GM21515 (cell line): ENCODE results near the gene EOLA1.
"Not testable (repeated sequence)": the region's sequence is repeated elsewhere in the genome, so short reads cannot be mapped to it uniquely, and the experiment has no call there.

Experiments used
- ATAC-seq: cut with Tn5 transposase; IDR thresholded peaks from one replicate; pipeline ENCODE4 v1.9.1; 2021; ENCODE audit not compliant: unreplicated experiment

Gene EOLA1

DNA sequence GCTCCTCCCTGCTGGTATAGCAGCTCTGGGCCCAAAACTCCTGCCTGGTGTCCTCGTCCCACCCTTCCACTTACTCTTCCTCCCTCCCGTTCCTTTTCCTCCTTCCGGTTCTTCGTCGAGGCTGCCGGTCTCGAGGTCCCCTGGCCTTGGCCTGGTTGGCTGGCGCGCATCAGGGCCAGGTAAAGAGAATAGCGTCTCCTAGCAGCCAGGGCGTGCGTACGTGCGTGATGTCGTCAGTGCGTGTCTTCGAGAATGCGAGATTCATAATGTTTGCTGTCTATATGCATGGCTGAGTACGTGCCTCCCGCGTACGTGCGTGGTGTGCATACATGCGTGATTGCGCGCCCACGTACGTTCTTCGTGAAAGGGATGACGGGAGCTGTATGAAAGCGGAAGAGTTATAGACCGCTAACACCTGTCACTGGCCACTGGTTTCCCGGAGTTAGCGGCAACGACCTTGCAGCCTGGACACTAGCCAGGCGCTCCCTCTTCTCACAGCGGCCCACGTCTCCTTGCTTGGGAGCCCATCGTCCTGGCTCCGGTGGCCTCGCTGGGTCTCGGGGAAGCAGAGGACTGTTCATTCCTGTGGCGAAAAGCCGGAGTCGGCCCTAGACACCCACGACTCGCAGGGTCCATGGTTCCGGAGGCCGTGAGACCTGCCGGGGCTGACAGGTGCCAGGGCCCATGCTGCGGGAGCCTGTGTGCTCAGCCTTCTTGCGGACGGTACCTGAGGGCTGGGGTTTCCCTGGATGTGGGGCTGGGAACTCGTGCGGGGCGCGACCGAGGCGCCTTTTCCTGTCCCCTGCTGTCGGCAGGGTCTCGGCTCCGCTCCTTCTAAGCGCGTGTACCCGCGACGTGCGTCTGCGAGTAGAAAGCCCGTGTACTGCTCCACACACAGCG is at the start of gene EOLA1:
Gene EOLA1, plus strand, starts transcription at position 392 of the 900 bp plus-strand sequence. CDS start 4,619 bp downstream, outside the sequence.
- peak; percentile 81 for ATAC-seq

DNA sequence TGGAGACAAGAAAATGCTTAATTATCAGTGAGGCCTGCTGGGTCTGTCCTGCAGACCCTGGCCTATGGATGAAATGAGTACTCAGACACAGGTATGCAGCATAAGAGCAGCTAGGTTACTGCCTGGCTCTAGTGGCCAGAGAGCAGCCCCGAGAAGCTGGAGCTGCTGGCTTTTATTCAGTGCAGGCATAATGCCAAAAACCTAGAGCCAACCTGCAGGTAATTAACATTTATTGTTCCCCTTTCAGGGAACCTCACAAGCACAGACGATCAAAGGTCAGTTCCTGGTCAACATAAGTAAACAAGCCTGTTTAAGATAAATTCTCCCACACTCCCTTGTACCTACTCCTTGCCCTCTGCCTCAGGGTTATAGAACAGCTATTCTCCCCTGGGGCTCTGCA is 49.0 kb upstream of the EOLA1 start:
- ATAC-seq: no peak

DNA sequence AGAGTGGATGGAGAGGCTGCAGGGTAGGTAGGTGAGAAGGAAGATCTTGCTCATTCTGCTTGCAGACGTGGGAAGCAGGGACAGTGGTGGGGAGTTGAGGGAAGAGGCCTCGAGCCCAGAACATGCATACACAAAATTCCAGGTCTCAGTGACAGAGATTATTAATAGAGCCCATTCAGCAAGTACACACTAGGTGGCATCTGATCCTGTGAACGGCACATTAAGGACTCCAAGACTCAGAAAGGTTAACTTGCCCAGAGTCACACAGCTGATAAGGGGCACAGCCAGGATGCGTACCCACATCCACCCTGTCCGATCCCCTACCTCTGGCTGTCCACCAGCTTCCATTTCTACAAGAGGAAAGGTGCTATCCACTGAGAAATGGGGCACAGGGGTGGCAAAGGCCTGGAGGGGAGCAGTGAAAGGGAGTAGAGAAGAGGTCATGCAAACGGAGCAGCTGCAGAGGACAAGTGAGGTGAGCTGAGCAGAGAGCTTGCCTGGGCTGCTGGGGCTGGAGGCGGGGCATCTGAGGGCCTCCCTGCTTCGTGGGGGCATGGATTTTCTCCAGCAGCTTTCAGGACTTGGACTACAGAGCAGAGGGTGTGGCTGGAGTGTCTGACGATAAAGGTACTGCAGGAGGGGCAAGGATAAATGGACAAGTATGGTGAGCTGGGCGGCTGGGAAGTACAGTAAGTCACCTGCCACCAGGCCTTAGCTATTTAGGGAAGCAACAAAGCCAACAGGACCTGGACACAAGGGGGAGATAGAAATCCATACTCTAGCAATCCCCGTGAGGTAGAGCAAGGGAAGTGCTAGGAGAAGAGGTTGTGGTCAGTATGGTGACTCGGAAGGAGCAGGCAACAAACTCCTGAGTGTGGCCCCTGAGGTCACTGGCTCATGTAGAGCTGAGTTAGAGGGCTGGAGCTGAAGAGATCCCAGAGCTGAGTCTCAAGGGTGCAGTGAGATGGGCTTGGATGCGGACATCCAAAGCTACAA is 46.9 kb upstream of the EOLA1 start:
- ATAC-seq: no peak

DNA sequence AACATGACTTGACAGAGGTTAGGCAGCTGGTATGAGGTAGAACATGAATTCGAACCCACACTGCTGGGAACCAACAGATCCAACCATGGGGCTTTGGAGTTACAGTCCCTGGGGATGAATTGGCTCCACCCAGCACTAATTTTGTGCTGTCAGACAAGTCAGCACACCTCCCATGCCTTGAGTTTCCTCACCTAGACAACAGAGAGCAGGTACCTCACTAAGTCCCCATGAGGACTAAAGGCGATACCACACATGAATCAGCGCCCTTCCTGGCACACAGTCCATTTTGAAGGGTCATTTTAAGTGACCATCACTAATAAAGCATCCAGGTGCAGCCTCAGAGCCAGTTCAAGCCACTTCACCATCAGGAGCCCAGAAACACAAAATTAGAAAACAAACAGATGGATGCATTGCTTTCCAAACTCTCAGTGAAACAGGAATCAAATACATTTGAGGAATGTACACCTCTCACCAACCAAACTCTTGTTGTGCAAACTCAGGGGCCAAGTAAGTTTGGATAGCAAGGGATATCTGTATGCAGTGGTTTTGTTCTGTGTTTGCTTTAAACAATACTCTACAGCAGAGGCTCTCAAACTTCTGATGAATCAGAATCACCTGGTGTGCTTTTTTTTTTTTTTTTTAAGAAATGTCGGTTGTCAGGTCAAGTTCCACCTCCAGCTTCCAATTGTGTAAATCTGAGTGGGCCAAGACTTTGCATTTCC is 45.8 kb upstream of the EOLA1 start:
- no peak for ATAC-seq

DNA sequence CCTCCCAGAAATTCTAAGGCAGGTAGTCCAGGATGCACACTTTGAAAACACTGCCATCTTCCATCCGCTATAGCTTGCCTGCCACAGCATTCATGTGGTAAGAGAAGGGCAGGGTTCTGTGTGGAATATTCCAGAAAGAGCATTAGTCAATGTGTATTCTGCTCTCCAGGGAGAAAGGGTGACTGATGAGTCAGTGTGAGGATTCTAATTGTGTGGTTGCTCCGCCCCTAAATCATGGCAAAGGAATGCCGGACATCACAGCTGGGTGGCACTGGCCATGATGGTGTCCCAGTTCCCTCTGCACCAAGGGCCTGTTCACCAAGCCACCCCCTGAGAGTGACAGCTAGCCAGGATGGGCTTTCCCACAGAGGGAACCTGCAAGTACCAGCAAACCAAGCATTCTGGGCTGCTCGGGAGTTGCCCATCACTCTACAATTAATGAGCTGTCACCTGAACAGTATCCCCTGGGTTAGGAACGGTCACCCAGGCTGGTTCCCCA is 45.2 kb upstream of the EOLA1 start:
- ATAC-seq: no peak

DNA sequence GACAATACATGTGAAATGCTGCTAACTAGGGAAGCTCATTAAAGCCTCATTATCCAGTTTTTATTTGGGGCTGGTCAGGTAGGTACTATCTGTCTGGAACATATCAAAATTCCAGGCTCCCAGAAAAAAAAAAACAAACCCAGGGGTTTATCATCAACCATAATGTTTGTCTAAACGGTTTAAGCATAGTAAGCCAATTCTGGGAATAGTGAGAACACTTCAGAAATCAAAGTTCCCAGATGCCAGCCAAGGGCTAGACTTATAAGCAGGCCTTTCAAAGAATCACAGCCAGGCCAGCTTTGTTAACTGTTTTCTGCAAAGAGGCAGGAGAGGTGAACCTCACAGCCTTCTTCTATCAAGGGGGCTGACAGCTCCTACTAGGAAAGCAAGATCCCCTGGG is 43.8 kb upstream of the EOLA1 start:
- ATAC-seq: no peak

DNA sequence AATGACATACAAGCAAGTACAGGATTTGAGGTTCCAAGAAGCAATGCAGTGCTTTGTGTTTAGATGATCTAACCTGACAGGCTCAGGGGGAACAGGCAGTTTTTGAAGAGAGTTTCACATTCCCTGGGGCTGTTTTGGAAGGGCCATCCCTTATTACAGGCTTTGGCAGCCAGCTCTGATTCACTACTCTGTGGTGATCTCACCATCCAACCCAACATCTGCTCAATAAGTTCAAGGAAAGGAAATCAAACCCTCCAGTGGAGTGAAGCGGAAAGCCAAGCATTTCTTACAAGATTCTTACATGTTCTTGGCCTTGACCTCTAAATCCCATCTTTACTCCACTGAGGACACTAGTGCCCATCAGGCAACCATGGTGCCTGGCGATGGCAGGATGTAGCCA is 43.2 kb upstream of the EOLA1 start:
- no peak for ATAC-seq

DNA sequence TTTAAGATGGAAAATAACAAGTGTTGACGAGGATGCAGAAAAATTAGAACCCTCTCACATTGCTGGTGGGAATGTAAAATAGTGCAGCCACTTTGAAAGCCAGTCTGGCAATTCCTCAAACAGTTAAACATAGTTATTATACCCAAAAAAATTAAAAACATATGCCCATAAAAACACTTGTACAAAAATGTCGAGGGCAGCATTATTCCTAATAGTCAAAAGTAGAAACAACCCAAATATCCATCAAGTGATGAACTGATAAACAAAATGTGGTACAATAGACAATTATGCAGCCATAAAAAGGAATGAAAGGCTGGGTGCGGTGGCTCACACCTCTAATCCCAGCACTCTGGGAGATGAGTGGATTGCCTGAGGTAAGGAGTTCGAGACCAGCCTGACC is 42.0 kb upstream of the EOLA1 start:
- no peak for ATAC-seq

DNA sequence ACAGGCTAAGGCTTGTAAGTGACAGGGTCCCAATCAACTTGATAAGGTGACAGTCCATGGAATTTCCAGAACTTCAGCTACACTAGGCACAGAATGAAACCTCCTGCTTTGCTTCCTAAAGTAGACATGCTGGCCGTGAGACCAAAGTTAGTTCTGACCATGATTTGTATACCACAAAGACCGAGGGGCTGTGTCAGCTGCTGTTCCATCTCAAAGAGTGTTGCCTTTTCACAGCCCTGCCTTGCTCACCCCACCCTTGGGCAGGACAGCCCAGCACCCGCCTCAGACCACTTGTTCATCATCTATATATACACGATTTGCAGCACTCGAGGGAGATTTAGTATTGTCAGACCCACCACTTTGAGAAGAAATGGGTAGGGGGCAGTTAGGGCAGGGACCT is 41.0 kb upstream of the EOLA1 start:
- ATAC-seq: no peak

DNA sequence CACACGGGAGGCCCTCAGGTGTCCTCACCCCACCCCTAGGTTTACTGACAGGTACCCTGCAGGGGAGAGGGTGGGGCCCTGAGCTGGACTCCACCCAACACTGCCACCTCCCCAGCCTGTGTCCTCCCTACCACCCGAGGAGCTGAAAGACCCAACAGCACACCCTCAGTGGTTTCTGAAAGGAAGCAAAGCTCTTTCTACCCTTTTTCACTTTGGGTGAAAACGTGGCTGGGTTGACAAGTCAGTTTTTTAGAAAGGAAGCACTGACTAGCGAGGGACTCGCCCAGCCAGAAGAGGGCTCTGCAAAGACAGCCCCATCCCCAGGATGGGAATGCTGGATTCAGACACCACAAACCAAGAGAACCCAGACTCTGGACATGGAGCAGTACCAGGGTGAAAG is 37.9 kb upstream of the EOLA1 start:
- not testable (repeated sequence) for ATAC-seq

DNA sequence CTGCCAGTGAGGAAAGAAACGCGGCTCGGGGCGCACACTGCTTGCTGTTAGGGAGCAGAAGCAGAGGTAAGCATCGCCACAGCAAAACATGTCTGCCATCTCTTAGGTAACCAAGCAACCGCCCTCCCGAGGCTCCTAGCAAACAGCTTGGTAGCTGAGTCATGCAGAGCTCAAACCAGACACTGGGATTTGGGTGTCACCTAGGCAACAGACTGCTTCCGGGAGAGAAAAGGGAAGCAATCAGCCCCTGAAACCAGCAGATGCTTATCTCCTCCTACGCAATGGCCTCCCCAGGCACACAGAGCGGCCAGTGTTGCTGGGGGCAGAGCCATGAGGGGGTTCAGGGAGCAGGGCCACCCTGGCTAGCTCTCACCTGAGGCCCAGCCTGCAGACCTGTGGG is 37.4 kb upstream of the EOLA1 start:
- ATAC-seq: peak; percentile 76

DNA sequence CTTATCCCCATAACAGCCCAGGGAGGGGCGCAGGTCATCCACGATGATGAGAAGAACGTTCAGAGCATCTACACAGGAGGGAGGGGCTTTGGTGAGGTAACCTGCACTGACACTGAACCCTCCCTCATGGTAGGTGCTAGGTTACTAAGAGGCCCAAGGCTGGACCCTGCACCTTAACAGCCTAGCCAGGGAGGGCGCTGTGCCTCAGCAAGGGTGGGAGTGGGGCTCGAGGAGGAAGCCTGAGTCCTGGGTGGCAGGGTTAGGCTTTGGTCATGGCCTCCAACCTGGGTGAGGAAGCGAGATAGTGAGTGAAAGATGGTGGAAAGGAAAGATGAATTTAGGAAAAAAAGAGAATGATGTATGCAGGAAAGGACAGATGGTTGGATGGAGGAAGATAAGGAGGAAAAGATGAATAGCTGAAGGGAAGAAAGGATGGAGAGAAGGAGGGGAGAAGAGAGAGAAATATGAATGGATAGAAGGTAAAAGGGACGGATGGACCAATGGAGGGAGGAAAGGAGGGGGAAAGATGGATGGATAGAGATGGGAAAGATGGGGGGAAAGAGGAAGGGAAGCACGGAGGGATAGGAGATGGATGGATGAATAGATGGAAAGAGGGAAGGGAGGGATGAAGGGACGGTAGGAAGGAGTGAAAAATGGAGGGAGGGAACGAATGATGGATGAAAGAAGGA is 36.4 kb upstream of the EOLA1 start:
- peak; percentile 48 for ATAC-seq

DNA sequence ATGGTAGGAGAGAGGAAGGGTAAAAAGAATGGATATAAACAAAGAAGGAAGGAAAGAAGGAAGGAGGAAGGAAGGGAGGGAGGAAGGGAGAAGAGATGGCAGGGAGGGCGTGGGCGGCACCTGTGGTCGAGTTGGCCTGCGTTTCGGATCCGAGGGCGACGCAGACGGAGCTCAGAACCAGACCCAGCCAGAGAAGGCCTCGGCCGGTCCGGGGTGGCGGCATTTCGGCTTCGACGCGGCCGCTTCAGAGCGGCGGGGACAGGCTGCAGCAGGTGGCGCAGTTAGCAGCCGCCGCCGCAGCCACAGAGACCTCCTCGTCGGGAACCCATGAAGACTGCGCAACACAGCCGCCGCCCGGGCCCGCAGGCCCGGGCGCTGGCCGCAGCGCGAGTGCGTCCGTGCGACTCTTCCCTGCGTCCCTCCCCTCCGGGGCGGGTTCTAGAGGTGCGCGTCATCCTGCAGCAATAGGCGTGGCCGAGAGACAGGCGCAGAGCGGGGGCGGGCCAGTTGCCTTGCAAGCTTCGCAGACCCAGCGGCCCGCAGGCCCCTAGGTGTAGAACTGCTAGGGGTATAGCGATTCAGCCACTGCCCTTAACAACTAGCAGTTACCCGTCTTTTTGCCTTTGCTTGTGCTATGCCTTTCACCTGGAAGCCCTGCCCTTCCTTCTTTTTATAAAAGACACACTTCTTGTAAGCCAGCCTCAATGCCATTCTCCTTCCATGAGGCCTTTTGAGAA is 35.7 kb upstream of the EOLA1 start, which contains the start of gene IDS:
Gene IDS, minus strand, starts transcription at position 392 of the 737 bp plus-strand sequence. Its CDS starts 169 bp downstream, at position 223.
- ATAC-seq: peak; percentile 74

DNA sequence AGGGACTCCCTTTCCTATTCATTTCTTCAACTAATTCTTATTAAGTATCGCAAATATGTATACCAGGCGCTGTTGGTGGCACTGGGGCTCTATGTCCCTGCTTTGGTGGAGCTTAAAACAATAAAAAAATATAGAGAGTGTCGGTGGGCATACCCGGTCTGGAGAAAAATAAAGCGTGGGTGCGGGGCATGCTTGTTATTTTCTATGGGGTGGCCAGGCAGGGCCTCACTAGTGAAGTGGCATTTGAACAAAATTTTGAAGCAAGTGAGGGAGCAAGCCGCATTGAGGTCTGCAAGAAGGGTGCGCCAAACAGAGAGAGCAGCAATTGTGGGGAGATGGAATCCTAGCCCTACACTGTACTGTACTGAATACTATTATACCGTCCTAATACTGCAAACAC is 35.1 kb upstream of the EOLA1 start:
- no peak for ATAC-seq

DNA sequence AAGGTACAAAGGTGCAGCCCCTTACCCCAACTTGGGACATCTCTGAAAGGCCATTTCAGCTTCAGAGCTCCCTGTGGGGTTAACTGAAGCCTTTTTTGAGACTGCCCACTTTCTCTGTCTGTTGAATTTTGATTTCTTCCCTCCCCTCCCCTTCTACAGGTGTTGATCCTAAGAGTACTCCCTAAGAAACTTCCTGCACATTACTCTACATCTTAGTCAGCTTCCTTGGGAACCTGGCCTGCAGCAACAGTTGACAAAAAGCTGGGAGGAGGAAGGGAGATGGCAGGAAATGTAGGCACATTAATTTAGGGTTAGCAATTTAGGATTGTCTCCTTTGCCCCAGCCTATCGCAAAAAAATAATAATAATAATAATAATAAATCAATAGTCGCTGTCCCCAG is 34.5 kb upstream of the EOLA1 start:
- no peak for ATAC-seq

DNA sequence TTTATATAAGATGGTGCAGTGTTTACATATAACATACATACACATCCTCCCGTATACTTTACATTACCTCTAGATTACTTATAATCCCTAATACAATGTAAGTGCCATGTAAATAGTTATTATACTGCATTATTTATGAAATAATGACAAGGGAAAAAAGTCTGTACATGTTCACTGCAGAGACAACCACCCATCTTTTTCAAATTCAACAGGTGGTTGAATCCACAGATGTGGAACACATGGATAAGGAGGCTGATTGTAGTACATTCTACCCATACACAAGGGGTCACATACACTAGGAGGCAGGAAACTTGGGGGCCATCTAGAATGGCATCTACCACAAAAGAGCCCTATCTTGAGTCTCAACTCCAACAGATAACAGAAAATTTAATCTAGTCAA is 32.3 kb upstream of the EOLA1 start:
- ATAC-seq: no peak

DNA sequence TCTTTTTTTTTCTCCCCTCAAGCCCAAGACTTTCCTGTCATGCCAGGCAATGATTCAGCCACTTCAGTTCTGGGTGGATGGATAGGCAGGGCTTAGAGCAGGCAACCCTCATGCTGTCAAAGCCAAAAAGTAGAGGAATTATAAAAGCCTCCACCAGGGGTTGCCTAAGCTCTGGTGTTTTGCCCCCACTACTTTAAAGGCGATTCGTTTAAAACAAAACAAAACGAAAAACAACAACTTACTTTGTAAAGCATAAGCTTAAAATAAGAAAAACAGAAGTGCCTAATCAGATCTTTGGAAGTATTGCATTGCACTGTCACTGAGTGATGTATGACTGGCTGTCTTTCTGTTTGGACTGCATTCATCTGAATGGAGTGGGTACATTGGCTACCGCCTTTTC is 30.4 kb upstream of the EOLA1 start:
- ATAC-seq: no peak

DNA sequence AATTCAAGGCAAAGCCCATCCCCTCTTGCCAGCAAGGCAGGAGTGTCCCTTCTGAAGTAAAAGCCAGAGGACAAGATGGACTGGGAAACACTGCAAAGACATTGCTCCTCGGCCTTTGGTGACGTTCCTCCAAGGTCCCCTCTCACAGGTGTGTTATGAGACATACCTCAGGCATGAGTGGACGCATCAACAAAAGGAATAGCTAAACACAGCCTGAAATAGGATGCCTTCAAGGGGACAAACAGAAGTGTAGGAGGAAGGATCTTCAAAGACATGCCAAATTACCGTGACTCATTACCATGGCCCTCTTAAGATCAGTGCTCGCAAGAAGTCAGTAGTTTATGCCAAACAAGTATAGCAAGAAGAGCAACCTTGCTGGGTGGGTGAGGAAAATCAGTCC is 29.7 kb upstream of the EOLA1 start:
- ATAC-seq: no peak

DNA sequence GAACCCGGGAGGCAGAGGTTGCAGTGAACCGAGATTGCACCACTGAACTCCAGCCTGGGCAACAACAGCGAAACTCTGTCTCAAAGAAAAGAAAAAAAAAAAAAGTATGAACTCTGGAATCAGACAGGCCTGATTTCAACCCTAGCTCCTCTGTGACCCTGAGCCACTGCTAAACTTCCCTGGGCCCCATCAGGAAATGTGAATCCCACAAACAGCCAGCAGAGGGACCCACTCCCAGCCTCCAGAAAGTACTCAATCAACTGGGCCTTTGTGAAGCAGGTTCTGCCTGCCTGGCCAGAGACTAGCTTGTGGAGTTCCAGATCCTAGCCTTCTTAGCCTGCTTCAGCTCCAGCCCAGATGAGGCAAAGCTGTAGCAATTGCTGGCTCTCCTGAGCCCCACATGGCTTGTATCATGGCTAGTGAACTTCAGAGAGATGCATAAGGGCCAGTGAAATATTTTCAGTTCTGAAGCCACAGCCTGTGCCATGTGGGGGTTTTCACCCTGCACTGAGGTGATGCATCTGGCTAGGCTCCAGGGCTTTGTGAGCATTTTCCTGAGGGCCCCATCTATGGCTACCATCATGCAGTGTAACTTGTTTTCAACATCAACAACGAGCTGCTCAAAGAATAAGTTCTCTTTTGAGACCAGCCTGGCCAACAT is 28.5 kb upstream of the EOLA1 start:
- ATAC-seq: peak; percentile 92
